ENCODE data around the gene PRKN.

PRKN gene

GRCh38 chr6:162613310-162613709 lies 114.3 kb downstream of the PRKN start:
- DNase-seq (no peak), ATAC-seq (ENCODE audit: insufficient read depth, low read depth) (no peak)
- Histone ChIP-seq H3K27me3 (ENCODE audit: insufficient read depth, low read length, poor library complexity) (no peaks in the 10 kb centered on the region), H3K4me3 (ENCODE audit: low read depth in 1 of 2, low read length in 2 of 2) (no peak overlapping the region), H3K4me1 (ENCODE audit: insufficient read depth, low read length) (no peaks in the 10 kb centered on the region), H3K27ac (ENCODE audit: low read length) (no peak overlapping the region), H3K9me3 (ENCODE audit: insufficient read depth, low read length, severe bottlenecking) (no peaks in the 10 kb centered on the region), H3K4me2 (ENCODE audit: insufficient read depth, low read length) (no peak overlapping the region), H3K79me2 (ENCODE audit: insufficient read depth, low read length) (no peaks in the 10 kb centered on the region), H3K9ac (ENCODE audit: low read depth, low read length) (no peak overlapping the region), H4K20me1 (ENCODE audit: insufficient read depth, low read length) (no peaks in the 10 kb centered on the region), H2AFZ (ENCODE audit: low read depth, low read length) (no peak overlapping the region), H3K36me3 (ENCODE audit: insufficient read depth, low read length) (no peaks in the 10 kb centered on the region)
- no peak for TF ChIP-seq EZH2 (IDR thresholded peaks at IDR 0.05; ENCODE audit: borderline replicate concordance, low read depth, low read length, severe bottlenecking)
- no peak for TF ChIP-seq CTCF (IDR thresholded peaks at IDR 0.05; ENCODE audit: borderline replicate concordance, extremely low read depth, low read length, poor library complexity, severe bottlenecking)

- ATAC-seq (ENCODE audit: insufficient read depth, low read depth): no peak
- Histone ChIP-seq H3K9me3 (ENCODE audit: insufficient read depth, low read length, severe bottlenecking) (no peaks in the 10 kb centered on the region), H3K4me1 (ENCODE audit: insufficient read depth, low read length) (no peaks in the 10 kb centered on the region), H3K79me2 (ENCODE audit: insufficient read depth, low read length) (no peaks in the 10 kb centered on the region), H4K20me1 (ENCODE audit: insufficient read depth, low read length) (no peaks in the 10 kb centered on the region), H3K4me2 (ENCODE audit: insufficient read depth, low read length) (no peak overlapping the region), H3K9ac (ENCODE audit: low read depth, low read length) (no peak overlapping the region), H2AFZ (ENCODE audit: low read depth, low read length) (no peak overlapping the region), H3K36me3 (ENCODE audit: insufficient read depth, low read length) (no peaks in the 10 kb centered on the region), H3K27me3 (ENCODE audit: insufficient read depth, low read length, poor library complexity) (no peaks in the 10 kb centered on the region), H3K4me3 (ENCODE audit: low read depth in 1 of 2, low read length in 2 of 2) (no peak overlapping the region), H3K27ac (ENCODE audit: low read length) (no peak overlapping the region)
- no peak for DNase-seq
- TF ChIP-seq CTCF (IDR thresholded peaks at IDR 0.05; ENCODE audit: borderline replicate concordance, extremely low read depth, low read length, poor library complexity, severe bottlenecking): no peak
- TF ChIP-seq EZH2 (IDR thresholded peaks at IDR 0.05; ENCODE audit: borderline replicate concordance, low read depth, low read length, severe bottlenecking): no peak
These were observed 115.0 kb downstream of the PRKN start for GRCh38 chr6:162612613-162613012.

- TF ChIP-seq CTCF (IDR thresholded peaks at IDR 0.05; ENCODE audit: borderline replicate concordance, extremely low read depth, low read length, poor library complexity, severe bottlenecking) (no peak), EZH2 (IDR thresholded peaks at IDR 0.05; ENCODE audit: borderline replicate concordance, low read depth, low read length, severe bottlenecking) (no peak)
- Histone ChIP-seq H2AFZ (ENCODE audit: low read depth, low read length) (no peak overlapping the region), H3K27ac (ENCODE audit: low read length) (no peak overlapping the region), H3K4me3 (ENCODE audit: low read depth in 1 of 2, low read length in 2 of 2) (no peak overlapping the region), H3K9ac (ENCODE audit: low read depth, low read length) (no peak overlapping the region), H3K4me1 (ENCODE audit: insufficient read depth, low read length) (no peaks in the 10 kb centered on the region), H3K9me3 (ENCODE audit: insufficient read depth, low read length, severe bottlenecking) (no peaks in the 10 kb centered on the region), H3K27me3 (ENCODE audit: insufficient read depth, low read length, poor library complexity) (no peaks in the 10 kb centered on the region), H4K20me1 (ENCODE audit: insufficient read depth, low read length) (no peaks in the 10 kb centered on the region), H3K79me2 (ENCODE audit: insufficient read depth, low read length) (no peaks in the 10 kb centered on the region), H3K36me3 (ENCODE audit: insufficient read depth, low read length) (no peaks in the 10 kb centered on the region), H3K4me2 (ENCODE audit: insufficient read depth, low read length) (no peak overlapping the region)
- no peak for DNase-seq
- ATAC-seq (ENCODE audit: insufficient read depth, low read depth): no peak
These were observed 117.2 kb downstream of the PRKN start for GRCh38 chr6:162610351-162610750.

- Histone ChIP-seq H3K27ac (ENCODE audit: low read length) (no peak overlapping the region), H3K9me3 (ENCODE audit: insufficient read depth, low read length, severe bottlenecking) (no peaks in the 10 kb centered on the region), H2AFZ (ENCODE audit: low read depth, low read length) (no peak overlapping the region), H4K20me1 (ENCODE audit: insufficient read depth, low read length) (no peaks in the 10 kb centered on the region), H3K79me2 (ENCODE audit: insufficient read depth, low read length) (no peaks in the 10 kb centered on the region), H3K36me3 (ENCODE audit: insufficient read depth, low read length) (no peaks in the 10 kb centered on the region), H3K4me1 (ENCODE audit: insufficient read depth, low read length) (no peaks in the 10 kb centered on the region), H3K4me3 (ENCODE audit: low read depth in 1 of 2, low read length in 2 of 2) (no peak overlapping the region), H3K27me3 (ENCODE audit: insufficient read depth, low read length, poor library complexity) (no peaks in the 10 kb centered on the region), H3K4me2 (ENCODE audit: insufficient read depth, low read length) (no peak overlapping the region), H3K9ac (ENCODE audit: low read depth, low read length) (no peak overlapping the region)
- TF ChIP-seq EZH2 (IDR thresholded peaks at IDR 0.05; ENCODE audit: borderline replicate concordance, low read depth, low read length, severe bottlenecking) (no peak), CTCF (IDR thresholded peaks at IDR 0.05; ENCODE audit: borderline replicate concordance, extremely low read depth, low read length, poor library complexity, severe bottlenecking) (no peak)
- ATAC-seq (ENCODE audit: insufficient read depth, low read depth) (no peak), DNase-seq (no peak)
These were observed 121.7 kb downstream of the PRKN start for GRCh38 chr6:162605881-162606280.

Measured in DND-41 (cell line).